Head of caudate nucleus (tissue), 42 donors: Measurements from ENCODE around the gene SPATA33.
"Not testable (repeated sequence)": the region's sequence is repeated elsewhere in the genome, so short reads cannot be mapped to it uniquely, and the experiment has no call there.

Experiments
- DNase-seq, 42 donors: peaks; one replicate each; pipeline versions ENCODE4 v3.0.0 to v3.0.0-alpha.2; 2020 to 2021; ENCODE audit warnings: mixed read lengths in 7 of 42
- intact Hi-C: fragments of 100-400 bp; cut with DNase I; formaldehyde crosslinking; loops from one replicate; pipeline ENCODE4 v1.15.0; 2022

SPATA33 gene

GRCh38 chr16:89689142-89689541 lies 31.5 kb downstream of the SPATA33 start:
- intact Hi-C loops: loop anchor here (10.0 kb wide), 1 partner anchor 124 kb away; the partner anchor contains the start of gene RPL13
- DNase-seq: no peak

- intact Hi-C loops: loop anchor here (10.0 kb wide), 1 partner anchor 125 kb away; the partner anchor contains the start of gene RPL13
- not testable (repeated sequence) for DNase-seq
Measured at GRCh38 chr16:89689621-89690020, 32.0 kb downstream of the SPATA33 start.

GRCh38 chr16:89690392-89690901 lies 32.8 kb downstream of the SPATA33 start:
- intact Hi-C loops: no loop called here

DNA sequence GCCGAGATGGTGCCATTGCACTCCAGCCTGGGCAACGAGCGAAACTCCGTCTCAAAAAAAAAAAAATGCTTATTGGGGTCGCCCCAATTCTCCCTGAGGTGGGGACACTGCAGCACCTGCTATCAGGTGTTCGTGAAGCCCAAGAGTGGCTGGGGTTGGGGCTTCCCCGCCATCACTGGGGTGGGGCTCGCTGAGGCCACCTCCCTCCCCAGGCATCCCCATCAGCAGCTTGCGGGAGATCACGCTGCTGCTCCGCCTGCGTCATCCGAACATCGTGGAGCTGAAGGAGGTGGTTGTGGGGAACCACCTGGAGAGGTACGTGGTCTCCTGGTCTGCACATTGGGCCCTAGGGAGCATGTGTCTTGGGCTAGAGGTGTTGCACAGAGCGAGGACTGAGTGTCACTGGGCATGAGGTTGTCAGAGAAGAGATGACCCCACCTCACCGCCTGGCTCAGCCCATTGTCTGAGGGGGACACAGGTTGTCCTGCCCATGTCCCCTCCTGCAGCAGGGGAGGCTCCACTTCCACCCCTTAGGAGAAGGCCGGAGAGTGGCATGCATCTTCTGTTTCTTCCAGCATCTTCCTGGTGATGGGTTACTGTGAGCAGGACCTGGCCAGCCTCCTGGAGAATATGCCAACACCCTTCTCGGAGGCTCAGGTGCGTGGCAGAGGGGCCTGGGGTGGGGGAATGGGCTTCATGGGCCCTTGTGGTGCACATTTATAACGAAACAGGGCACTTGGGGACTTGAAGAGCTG lies 33.8 kb downstream of the SPATA33 start:
- no peak for DNase-seq
- intact Hi-C loops: no loop called here

More at GRCh38 chr16:89690392-89690901, 32.8 kb downstream of the SPATA33 start:
- DNase-seq: no peak

GRCh38 chr16:89691986-89692569 lies 34.4 kb downstream of the SPATA33 start:
- no peak for DNase-seq
- intact Hi-C loops: no loop called here

DNA sequence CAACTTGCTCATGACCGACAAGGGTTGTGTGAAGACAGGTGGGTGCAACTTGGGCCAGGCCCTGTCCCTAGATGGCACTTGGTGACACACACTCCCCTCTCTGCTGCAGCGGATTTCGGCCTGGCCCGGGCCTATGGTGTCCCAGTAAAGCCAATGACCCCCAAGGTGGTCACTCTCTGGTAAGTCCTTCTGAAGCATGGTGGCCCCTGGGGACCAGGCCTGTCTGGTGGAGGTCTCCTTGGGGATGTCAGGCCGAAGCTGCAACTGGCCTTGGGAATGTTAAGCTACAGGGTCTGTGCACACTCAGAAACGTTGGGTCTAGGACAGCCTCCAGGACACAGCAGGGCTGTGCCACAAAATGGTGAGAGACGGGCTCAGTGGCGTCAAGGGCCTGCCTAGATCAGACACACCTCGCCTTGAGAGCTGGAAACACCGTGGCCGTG lies 35.7 kb downstream of the SPATA33 start:
- intact Hi-C loops: no loop called here
- DNase-seq: no peak

- intact Hi-C loops: no loop called here
- no peak for DNase-seq
Measured at GRCh38 chr16:89693931-89694783, 36.5 kb downstream of the SPATA33 start.

DNA sequence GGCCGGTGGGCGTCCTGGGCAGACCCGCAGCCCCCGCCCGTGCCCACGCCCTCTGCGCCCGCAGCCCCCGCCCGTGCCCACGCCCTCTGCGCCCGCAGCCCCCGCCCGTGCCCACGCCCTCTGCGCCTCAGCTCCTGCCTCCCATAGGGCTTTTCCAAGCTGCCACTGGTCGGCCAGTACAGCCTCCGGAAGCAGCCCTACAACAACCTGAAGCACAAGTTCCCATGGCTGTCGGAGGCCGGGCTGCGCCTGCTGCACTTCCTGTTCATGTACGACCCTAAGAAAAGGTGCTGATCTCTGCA lies 37.1 kb downstream of the SPATA33 start:
- DNase-seq, intact Hi-C loops: not testable (repeated sequence)

DNA sequence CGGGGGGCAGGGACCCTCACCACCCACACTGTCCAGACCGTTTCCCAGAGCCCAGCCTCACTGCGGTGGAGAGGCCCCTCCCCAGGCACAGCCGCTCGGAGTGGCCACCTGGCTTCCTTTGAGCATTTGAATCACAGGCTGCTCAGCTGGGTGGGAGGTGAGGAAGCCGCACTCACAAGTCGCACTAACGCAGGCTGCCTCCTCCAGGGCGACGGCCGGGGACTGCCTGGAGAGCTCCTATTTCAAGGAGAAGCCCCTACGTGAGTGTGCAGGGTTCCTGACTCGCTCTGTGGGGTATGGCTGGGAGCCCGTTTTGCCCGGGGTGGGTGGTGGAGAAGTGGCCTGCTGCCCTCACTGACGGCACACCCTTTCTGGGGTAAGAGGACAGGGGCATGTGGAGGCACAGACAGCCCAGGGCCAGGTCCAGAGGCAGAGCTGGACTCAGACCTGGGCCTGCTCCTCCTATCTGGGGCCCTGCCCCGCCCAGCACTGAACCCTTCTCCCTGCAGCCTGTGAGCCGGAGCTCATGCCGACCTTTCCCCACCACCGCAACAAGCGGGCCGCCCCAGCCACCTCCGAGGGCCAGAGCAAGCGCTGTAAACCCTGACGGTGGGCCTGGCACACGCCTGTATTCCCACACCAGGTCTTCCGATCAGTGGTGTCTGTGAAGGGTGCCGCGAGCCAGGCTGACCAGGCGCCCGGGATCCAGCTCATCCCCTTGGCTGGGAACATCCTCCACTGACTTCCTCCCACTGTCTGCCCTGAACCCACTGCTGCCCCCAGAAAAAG lies 37.6 kb downstream of the SPATA33 start:
- peak in 3 of 42 donors; percentile 21 to 36 (median 27) for DNase-seq
- intact Hi-C loops: no loop called here

DNA sequence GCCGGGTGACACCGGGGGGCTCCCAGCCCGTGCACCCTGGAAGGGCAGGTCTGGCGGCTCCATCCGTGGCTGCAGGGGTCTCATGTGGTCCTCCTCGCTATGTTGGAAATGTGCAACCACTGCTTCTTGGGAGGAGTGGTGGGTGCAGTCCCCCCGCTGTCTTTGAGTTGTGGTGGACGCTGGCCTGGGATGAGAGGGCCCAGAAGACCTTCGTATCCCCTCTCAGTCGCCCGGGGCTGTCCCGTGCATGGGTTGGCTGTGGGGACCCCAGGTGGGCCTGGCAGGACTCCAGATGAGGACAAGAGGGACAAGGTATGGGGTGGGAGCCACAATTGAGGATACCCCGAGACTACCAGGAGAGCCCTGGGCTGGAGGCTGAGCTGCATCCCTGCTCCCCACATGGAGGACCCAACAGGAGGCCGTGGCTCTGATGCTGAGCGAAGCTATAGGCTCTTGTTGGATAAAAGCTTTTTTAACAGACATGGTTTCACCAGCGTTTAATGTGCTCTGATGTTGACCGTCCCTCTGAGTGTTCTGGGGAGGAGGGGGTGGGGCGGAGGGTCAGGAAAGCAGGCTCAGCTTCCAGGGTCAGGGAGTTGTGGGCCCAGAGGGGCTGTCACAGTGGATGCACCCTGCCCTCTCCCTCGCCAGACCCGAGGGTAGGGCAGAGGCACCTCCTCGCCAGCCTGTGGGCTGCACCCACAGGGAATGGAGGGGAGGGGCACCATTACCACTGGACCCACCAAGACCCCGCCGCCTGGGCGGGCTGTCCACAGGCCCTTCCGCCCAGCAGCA lies 38.4 kb downstream of the SPATA33 start:
- DNase-seq: peak in 2 of 42 donors; percentile 23 to 38

GRCh38 chr16:89696670-89697128 lies 39.1 kb downstream of the SPATA33 start:
- DNase-seq: peak in 1 of 42 donors; percentile 36
- intact Hi-C loops: no loop called here

More for the DNA sequence above, 38.4 kb downstream of the SPATA33 start:
- intact Hi-C loops: no loop called here

DNA sequence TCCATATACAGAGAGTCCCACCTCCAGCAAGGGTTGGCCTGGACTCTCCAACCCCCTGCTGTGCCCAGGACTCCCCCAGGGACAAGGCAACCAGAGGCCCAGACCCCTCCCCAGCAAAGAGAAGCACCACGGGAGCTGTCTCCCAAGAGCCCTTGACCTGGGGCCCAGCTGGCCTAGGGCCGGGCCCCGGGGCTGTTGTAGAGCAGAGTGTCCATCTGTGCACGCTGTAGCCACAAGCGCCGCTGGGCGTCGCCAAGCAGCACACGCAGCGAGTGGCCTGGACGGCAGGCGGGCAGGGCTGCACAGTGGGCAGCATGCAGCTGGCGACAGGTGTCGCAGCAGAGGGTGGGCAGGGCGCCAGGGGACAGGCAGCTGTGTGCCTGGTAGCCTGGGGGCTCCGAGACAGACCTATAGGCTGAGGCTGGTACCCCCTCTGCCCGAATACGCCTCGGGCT lies 39.6 kb downstream of the SPATA33 start:
- DNase-seq: no peak
- intact Hi-C loops: no loop called here

DNA sequence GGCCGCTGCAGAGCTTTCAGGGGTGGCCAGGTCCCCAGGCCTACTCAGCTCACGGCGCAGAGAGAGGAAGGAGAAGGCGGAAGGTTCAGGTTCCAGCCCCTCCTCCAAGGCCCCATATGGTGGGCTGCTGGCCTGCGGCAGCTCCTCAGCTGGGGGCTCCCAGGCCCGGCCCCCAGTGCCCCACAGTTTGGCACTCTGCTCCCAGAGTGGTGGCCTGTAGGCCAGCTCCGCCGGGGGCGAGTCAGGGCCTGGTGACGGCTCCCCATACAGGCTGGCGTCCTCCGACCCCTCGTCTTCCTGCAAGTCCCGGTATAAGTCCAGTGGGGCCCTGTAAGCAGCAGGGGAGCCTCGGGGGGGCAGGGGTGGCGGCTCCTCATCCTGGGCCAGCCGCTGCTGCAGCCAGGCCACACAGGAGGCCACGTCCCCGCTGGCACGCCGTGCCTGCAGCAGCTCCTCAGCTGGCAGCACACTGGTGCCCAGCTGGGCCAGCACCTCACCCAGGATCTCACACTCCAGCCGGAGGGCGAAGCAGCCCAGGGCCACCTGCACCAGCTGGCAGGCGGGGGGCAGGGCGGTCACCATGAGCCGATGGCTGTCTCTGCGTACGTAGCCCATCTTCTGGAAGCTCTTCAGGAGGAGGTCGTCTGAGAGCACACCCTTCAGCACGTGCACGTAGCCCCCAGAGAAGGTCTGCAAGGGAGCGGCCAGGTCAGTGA lies 40.1 kb downstream of the SPATA33 start:
- intact Hi-C loops: no loop called here
- peak in 1 of 42 donors; percentile 36 for DNase-seq

- intact Hi-C loops, DNase-seq: not testable (repeated sequence)
Measured at GRCh38 chr16:89698717-89699116, 41.1 kb downstream of the SPATA33 start.

- DNase-seq: peak in 1 of 42 donors; percentile 3
- intact Hi-C loops: loop anchor here (10.0 kb wide), 1 partner anchor 165 kb away; no protein-coding TSS in a partner anchor
Measured at GRCh38 chr16:89699629-89700099, 42.0 kb downstream of the SPATA33 start.

DNA sequence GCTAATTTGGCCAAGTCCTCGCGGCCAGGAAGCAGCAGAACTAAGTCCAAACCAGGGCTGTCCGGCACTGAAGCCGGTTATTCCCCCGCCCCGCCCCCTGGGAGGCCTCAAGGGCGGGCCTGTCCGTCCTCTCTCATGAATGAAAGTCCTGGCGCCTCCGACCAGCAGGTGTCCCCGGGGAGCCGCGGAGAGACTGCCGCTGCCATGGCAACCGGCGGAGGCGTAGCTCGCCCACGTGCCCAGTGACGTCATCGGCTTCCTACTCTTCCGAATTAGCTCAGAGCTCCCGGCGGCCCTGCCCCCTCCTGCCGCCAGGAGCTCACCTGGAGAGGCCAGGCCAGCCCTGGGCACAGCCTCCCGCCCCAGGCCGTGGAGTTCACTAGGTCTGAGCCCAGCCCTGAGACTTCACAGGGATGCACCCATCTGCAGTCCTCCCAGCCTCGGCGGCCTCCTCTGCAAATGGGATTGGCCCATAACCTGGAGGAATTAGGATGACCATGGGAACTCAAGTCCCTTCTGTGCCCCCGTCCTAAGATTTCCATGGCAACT lies 42.5 kb downstream of the SPATA33 start:
- intact Hi-C loops: loop anchor here (10.0 kb wide), 1 partner anchor 165 kb away; no protein-coding TSS in a partner anchor

More for the DNA sequence above, 42.5 kb downstream of the SPATA33 start:
- DNase-seq: peak; percentile 99 to 100 (median 100)
